GM19372 (cell line): ENCODE measurements around the gene KIR3DL3.
"Not testable (repeated sequence)": the region's sequence is repeated elsewhere in the genome, so short reads cannot be mapped to it uniquely, and the experiment has no call there.

ENCODE experiments used
- ATAC-seq: cut with Tn5 transposase; IDR thresholded peaks from one replicate; pipeline ENCODE4 v1.9.1; 2021; ENCODE audit warnings: mild to moderate bottlenecking, low read depth, moderate library complexity; ENCODE audit not compliant: unreplicated experiment

KIR3DL3 gene

GRCh38 chr19:54775830-54776229 is 51.6 kb downstream of the KIR3DL3 start:
- ATAC-seq = not testable (repeated sequence)

GRCh38 chr19:54777851-54778250 is 53.6 kb downstream of the KIR3DL3 start:
- ATAC-seq = not testable (repeated sequence)

- ATAC-seq = not testable (repeated sequence)
These were observed 54.7 kb downstream of the KIR3DL3 start for GRCh38 chr19:54778896-54779295.

- not testable (repeated sequence) for ATAC-seq
These were observed 58.7 kb downstream of the KIR3DL3 start for GRCh38 chr19:54782916-54783315.
